H9 (cell line): ENCODE results near the gene NHP2. TPM values are rescaled to one million over a fixed set of nuclear protein-coding genes. Genes with fewer than 3 reads are reported as not detected.

Source experiments
- DNase-seq: peaks from one replicate; pipeline ENCODE4 v3.0.0-alpha.2; 2017
- H2AFZ ChIP-seq: one replicate; pipeline ENCODE4 v1.6.1; 2013; ENCODE audit warnings: mild to moderate bottlenecking, low read length, control low read depth, moderate library complexity
- H2AK5ac ChIP-seq: 2 replicates; pipeline ENCODE4 v1.6.1; 2013; ENCODE audit warnings: low read length, control low read depth, mixed read lengths; ENCODE audit not compliant: insufficient read length
- H2BK120ac ChIP-seq: one replicate; pipeline ENCODE4 v1.6.1; 2013; ENCODE audit warnings: low read depth, mild to moderate bottlenecking, low read length, control low read depth, inconsistent platforms; ENCODE audit not compliant: poor library complexity, severe bottlenecking
- H2BK12ac ChIP-seq: 2 replicates; pipeline ENCODE4 v1.6.1; 2013; ENCODE audit warnings: low read length, control low read depth, mixed read lengths, low read depth; ENCODE audit not compliant: insufficient read length
- H2BK15ac ChIP-seq: 2 replicates; pipeline ENCODE4 v1.6.1; 2013; ENCODE audit warnings: low read depth, low read length, control low read depth
- H2BK20ac ChIP-seq: one replicate; pipeline ENCODE4 v1.6.1; 2013; ENCODE audit warnings: low read depth, mild to moderate bottlenecking, low read length, control low read depth, inconsistent platforms; ENCODE audit not compliant: poor library complexity, severe bottlenecking
- H2BK5ac ChIP-seq: 2 replicates; pipeline ENCODE4 v1.6.1; 2013; ENCODE audit warnings: low read length, control low read depth, mixed read lengths; ENCODE audit not compliant: insufficient read length
- H3K14ac ChIP-seq: 2 replicates; pipeline ENCODE4 v1.6.1; 2013; ENCODE audit warnings: low read length, control low read depth; ENCODE audit not compliant: insufficient read depth
- H3K18ac ChIP-seq: 2 replicates; pipeline ENCODE4 v1.6.1; 2013; ENCODE audit warnings: low read depth, mild to moderate bottlenecking, mixed read lengths, low read length, control low read depth; ENCODE audit not compliant: insufficient read length
- H3K23ac ChIP-seq: 2 replicates; pipeline ENCODE4 v1.6.1; 2013; ENCODE audit warnings: low read length, control low read depth, mixed read lengths, low read depth; ENCODE audit not compliant: insufficient read length
- H3K23me2 ChIP-seq: 2 replicates; pipeline ENCODE4 v1.6.1; 2013; ENCODE audit warnings: low read depth, mild to moderate bottlenecking, mixed read lengths, low read length, control low read depth; ENCODE audit not compliant: insufficient read length, poor library complexity, severe bottlenecking
- H3K27ac ChIP-seq: 2 replicates; pipeline ENCODE4 v1.5.1; 2013; ENCODE audit warnings: low read length, control low read depth, mixed read lengths, low read depth; ENCODE audit not compliant: insufficient read length
- H3K27me3 ChIP-seq: 2 replicates; pipeline ENCODE4 v1.6.1; 2013; ENCODE audit warnings: low read length, control low read depth, inconsistent platforms; ENCODE audit not compliant: insufficient read depth
- H3K4ac ChIP-seq: 2 replicates; pipeline ENCODE4 v1.6.1; 2013; ENCODE audit warnings: low read depth, mild to moderate bottlenecking, control low read depth, inconsistent platforms, low read length, moderate library complexity
- H3K4me1 ChIP-seq: 2 replicates; pipeline ENCODE4 v1.6.1; 2013; ENCODE audit warnings: low read length, control low read depth, inconsistent platforms; ENCODE audit not compliant: insufficient read depth
- H3K4me2 ChIP-seq: 2 replicates; pipeline ENCODE4 v1.6.1; 2013; ENCODE audit warnings: low read length, control low read depth, mixed read lengths; ENCODE audit not compliant: insufficient read length, insufficient read depth
- H3K56ac ChIP-seq: 2 replicates; pipeline ENCODE4 v1.6.1; 2013; ENCODE audit warnings: low read depth, mild to moderate bottlenecking, mixed read lengths, low read length, control low read depth; ENCODE audit not compliant: insufficient read length
- H3K79me1 ChIP-seq: 2 replicates; pipeline ENCODE4 v1.6.1; 2013; ENCODE audit warnings: low read depth, mild to moderate bottlenecking, moderate library complexity, low read length, control low read depth, inconsistent platforms; ENCODE audit not compliant: insufficient read depth, poor library complexity, severe bottlenecking
- H3K79me2 ChIP-seq: 2 replicates; pipeline ENCODE4 v1.6.1; 2013; ENCODE audit warnings: low read length, control low read depth, inconsistent platforms; ENCODE audit not compliant: insufficient read depth
- H3K9ac ChIP-seq: 2 replicates; pipeline ENCODE4 v1.6.1; 2013; ENCODE audit warnings: low read length, control low read depth, mixed read lengths; ENCODE audit not compliant: insufficient read length; ENCODE audit errors: extremely low read depth
- H3K9me3 ChIP-seq: one replicate; pipeline ENCODE4 v1.6.1; 2013; ENCODE audit warnings: low read depth, low read length, inconsistent platforms; ENCODE audit not compliant: control insufficient read depth
- H3T11ph ChIP-seq: one replicate; pipeline ENCODE4 v1.6.1; 2013; ENCODE audit warnings: mild to moderate bottlenecking, low read length, control low read depth, inconsistent platforms
- H4K20me1 ChIP-seq: one replicate; pipeline ENCODE4 v1.6.1; 2013; ENCODE audit not compliant: control insufficient read depth, insufficient read length, insufficient read depth
- H4K5ac ChIP-seq: 2 replicates; pipeline ENCODE4 v1.6.1; 2013; ENCODE audit warnings: low read depth, mild to moderate bottlenecking, mixed read lengths, low read length, control low read depth; ENCODE audit not compliant: insufficient read length
- H4K8ac ChIP-seq: replicated peaks from 2 replicates; pipeline ENCODE4 v1.6.1; 2013; ENCODE audit warnings: low read length, control low read depth, mixed read lengths, low read depth; ENCODE audit not compliant: insufficient read length
- H4K91ac ChIP-seq: 2 replicates; pipeline ENCODE4 v1.6.1; 2013; ENCODE audit warnings: low read depth, mild to moderate bottlenecking, moderate library complexity, mixed read lengths, low read length, control low read depth; ENCODE audit not compliant: insufficient read length
- H3K27ac Mint-ChIP-seq, 3 experiments: 2 replicates in 2 of 3; 3 replicates in 1 of 3; pipeline ENCODE4 v1.8.0; 2020 to 2021; ENCODE audit warnings: mixed read lengths in 3 of 3, mild to moderate bottlenecking in 1 of 3, moderate library complexity in 1 of 3
- H3K27me3 Mint-ChIP-seq: 2 replicates; pipeline ENCODE4 v1.8.0; 2021; ENCODE audit warnings: low read depth, mild to moderate bottlenecking, moderate library complexity, mixed read lengths
- H3K36me3 Mint-ChIP-seq, 3 experiments: 2 replicates in 2 of 3; 3 replicates in 1 of 3; pipeline ENCODE4 v1.8.0; 2020 to 2021; ENCODE audit warnings: low read depth in 3 of 3, mixed read lengths in 3 of 3; ENCODE audit not compliant: insufficient read depth in 1 of 3
- H3K4me1 Mint-ChIP-seq, 2 experiments: 2 replicates each; pipeline ENCODE4 v1.8.0; 2020; ENCODE audit warnings: mixed read lengths in 2 of 2
- H3K4me3 Mint-ChIP-seq, 2 experiments: 2 replicates in 1 of 2; 3 replicates in 1 of 2; pipeline ENCODE4 v1.8.0; 2020 to 2021; ENCODE audit warnings: mild to moderate bottlenecking in 2 of 2, mixed read lengths in 2 of 2, moderate library complexity in 1 of 2
- H3K9me3 Mint-ChIP-seq, 2 experiments: 2 replicates in 1 of 2; 3 replicates in 1 of 2; pipeline ENCODE4 v1.8.0; 2020; ENCODE audit warnings: mild to moderate bottlenecking in 2 of 2, mixed read lengths in 2 of 2, moderate library complexity in 1 of 2
- CTCF ChIP-seq: fragments of 200-600 bp; sonication (generic); conservative IDR thresholded peaks from 3 replicates; pipeline ENCODE4 v1.8.0; 2021; ENCODE audit warnings: antibody characterized with exemption, mild to moderate bottlenecking
- WGBS: extraction: QIAGEN DNeasy Blood & Tissue Kit; methylation state at CpG from one replicate; pipeline ENCODE4 v1.1.7; 2013; ENCODE audit warnings: missing lambda C conversion rate, low lambda C conversion rate, mixed read lengths; ENCODE audit not compliant: insufficient read length; ENCODE audit errors: extremely low coverage; 5-methylcytosine and 5-hydroxymethylcytosine counted together
- total RNA-seq: library from RNA; stranded (reverse); gene quantifications from 2 replicates; pipeline ENCODE4 v1.2.1, GENCODE V29; 2021

The NHP2 gene
- total RNA-seq, 1 experiment from 2014 or later: 232 TPM

- Mint-ChIP-seq H3K4me3 (no peak overlapping the region), H3K27me3 (no peaks in the 10 kb centered on the region), H3K4me1 (peaks cover 21 to 23% of the 10 kb centered on the region in 2 experiments), H3K36me3 (peaks cover 0 to 9% (median 5%) of the 10 kb centered on the region in 3 experiments; a peak in 4 of 7 replicates), H3K9me3 (peaks cover 5 to 6% of the 10 kb centered on the region in 2 experiments), H3K27ac (no peak overlapping the region)
- Histone ChIP-seq H3K23me2 (no peaks in the 10 kb centered on the region), H2BK120ac (no peak overlapping the region), H3K27me3 (no peaks in the 10 kb centered on the region), H3K4me2 (no peak overlapping the region), H4K91ac (no peak overlapping the region), H3K4me1 (peaks cover 10% of the 10 kb centered on the region; the same call in 1 of the 2 replicates), H3K4ac (no peak overlapping the region), H2BK20ac (no peak overlapping the region), H2AK5ac (no peak overlapping the region), H4K20me1 (peaks cover under 1% of the 10 kb centered on the region), H3K56ac (no peak overlapping the region), H2AFZ (no peak overlapping the region), H3K79me2 (no peaks in the 10 kb centered on the region), H3K23ac (no peak overlapping the region), H3K27ac (no peak overlapping the region), H3K18ac (no peak overlapping the region), H3K9me3 (no peaks in the 10 kb centered on the region), H4K5ac (no peak overlapping the region), H3T11ph (no peak overlapping the region), H3K14ac (no peak overlapping the region), H3K79me1 (no peaks in the 10 kb centered on the region), H2BK15ac (no peak overlapping the region), H4K8ac (no peak overlapping the region), H2BK12ac (no peak overlapping the region), H2BK5ac (no peak overlapping the region), H3K9ac (no peak overlapping the region)
- DNase-seq: no peak
- TF ChIP-seq CTCF: no peak
- 100% methylated on average over 1 of the region's 3 CpGs for WGBS
Observed at GRCh38 chr5:178174456-178174855, 20.8 kb upstream of the NHP2 start.
